Activated CD4-positive, alpha-beta T cell treated with anti-CD3 and anti-CD28 coated beads, Interleukin-2, amount 50 U/mL, for 1 hour (primary cell): ENCODE measurements around the gene NPC1.
"Not testable (repeated sequence)": the region's sequence is repeated elsewhere in the genome, so short reads cannot be mapped to it uniquely, and the experiment has no call there.

Experiments
- DNase-seq: peaks from one replicate; pipeline ENCODE4 v3.0.0-alpha.2; 2020

The NPC1 gene

DNA sequence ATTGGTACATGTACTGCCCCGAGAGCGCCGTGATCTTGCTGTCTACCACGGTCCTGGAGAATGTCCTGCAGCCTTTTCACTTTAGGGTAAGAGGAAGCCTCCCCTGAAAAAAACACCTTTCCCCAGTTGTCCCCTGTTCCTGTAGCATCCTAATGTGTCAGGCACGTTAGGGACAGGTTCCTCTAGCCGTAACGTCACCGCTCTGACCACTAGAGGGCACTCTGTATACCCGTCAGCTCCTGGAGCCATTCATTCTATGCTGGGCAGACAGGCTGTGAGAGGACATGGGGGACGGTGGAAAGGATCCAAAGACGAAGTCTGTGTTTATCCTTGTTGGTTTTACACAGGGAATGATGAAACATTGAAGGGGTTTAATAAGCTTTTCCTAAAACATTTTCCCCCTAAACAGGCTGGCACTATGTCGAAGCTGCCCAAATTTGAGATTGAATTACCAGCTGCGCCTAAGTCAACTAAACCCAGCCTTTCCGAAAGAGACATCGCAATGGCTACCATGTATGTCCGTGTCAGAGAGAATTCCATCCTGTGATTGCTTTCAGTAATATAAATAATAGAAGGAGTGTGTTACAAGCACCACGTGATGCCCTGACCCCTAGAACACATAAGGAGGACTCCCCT, 70.3 kb downstream of the NPC1 start:
- DNase-seq: peak; percentile 73

DNA sequence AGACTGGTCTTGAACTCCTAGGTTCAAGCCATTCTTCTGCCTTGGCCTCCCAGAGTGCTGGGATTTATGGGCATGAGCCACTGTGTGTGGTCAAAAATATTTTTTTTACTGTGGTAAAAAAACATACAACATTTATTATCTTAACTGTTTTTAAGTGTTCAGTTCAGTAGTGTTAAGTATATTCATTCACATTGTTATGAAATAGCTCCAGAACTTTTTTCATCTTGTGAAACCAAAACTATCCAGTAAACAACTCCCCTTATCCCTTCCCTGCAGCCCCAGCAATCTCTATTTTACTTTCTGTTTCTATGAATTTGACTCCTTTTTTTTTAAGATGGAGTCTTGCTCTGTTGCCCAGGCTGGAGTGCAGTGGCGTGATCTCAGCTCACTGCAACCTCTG, 73.7 kb downstream of the NPC1 start:
- DNase-seq: no peak

DNA sequence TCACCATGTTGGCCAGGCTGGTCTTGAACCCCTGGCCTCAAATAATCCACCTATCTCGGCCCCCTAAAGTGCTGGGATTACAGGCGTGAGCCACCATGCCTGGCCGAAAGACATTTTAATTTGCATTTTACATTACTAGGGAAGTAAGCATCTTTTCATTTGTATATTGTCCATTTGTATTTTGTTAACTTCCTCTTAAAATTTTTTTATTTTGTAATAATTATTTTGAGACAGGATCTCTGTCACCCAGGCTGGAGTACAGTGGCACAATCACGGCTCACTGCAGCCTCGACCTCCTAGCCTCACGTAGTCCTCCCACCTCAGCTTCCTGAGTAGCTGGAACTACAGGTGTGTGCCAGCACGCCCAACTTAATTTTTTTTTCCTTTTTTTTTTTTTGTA, 74.1 kb downstream of the NPC1 start:
- DNase-seq: not testable (repeated sequence)

DNA sequence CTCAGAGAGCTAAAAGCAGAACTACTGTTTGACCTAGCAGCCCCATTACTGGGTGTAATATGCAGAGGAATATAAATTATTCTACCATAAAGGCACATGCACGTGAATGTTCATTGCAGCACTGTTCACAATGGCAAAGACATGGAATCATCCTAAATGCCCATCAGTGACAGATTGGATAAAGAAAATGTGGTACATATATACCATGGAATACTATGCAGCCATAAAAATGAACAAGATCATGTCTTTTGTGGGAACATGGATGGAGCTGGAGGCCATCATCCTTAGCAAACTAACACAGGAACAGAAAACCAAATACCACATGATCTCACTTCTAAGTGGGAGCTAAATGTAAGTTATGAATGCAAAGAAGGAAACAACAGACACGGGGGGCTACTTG, 75.4 kb downstream of the NPC1 start:
- DNase-seq: not testable (repeated sequence)

DNA sequence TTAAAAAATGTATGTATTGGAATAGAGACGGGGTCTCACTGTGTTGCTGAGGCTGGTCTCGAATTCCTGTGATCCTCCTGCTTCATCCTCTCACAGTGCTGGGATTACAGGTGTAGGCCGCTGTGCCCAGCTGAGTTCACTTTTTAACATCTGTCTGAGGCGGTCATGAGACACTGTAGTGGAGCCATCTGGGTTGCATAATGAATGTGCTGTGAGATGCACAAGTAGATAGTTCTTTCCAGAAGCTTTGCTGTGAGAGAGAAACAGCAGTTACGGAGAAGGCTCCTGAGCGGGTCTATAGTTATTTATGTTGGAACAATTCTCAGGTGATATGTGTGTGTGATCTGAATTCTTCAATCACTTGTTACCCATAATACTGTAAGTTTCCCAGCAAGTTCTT, 79.9 kb downstream of the NPC1 start:
- no peak for DNase-seq

DNA sequence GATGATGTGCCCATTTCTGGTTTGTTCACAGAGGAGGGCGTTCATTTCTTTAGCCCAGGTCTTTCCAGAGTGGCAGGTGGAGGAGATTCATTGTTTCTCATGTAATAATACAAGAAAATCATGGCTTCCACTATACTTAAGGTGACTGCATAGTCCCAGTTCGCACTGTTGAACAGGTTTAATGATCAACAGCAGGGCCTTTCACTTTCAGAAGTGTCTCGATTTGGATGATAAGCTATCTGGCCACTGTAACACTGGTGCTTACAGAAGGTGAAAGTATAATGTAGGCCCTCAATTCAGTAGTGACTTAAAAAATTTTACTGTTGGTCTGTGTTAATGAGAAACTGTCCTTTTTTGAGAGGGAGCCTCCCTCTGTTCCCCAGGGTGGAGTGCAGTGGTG, 81.6 kb downstream of the NPC1 start:
- DNase-seq: no peak

DNA sequence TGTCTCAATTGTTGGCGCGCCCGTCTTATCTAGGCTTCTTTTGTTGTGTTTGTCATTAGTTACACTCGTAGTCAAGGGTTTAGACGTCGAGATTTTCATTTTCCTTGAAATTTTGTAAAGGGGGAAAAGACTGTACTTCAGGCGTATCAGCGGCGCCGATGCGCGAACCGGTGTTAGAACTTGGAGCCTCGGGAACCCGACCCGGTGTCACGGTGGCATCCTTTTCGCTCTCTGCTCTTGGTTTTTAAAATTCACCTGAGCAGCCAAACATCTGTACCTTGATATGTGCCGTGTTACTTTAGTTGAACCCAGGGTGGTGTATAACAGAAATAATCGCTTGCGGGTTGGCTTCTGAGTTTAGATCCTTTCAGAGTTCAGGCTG, 82.4 kb downstream of the NPC1 start:
- no peak for DNase-seq

DNA sequence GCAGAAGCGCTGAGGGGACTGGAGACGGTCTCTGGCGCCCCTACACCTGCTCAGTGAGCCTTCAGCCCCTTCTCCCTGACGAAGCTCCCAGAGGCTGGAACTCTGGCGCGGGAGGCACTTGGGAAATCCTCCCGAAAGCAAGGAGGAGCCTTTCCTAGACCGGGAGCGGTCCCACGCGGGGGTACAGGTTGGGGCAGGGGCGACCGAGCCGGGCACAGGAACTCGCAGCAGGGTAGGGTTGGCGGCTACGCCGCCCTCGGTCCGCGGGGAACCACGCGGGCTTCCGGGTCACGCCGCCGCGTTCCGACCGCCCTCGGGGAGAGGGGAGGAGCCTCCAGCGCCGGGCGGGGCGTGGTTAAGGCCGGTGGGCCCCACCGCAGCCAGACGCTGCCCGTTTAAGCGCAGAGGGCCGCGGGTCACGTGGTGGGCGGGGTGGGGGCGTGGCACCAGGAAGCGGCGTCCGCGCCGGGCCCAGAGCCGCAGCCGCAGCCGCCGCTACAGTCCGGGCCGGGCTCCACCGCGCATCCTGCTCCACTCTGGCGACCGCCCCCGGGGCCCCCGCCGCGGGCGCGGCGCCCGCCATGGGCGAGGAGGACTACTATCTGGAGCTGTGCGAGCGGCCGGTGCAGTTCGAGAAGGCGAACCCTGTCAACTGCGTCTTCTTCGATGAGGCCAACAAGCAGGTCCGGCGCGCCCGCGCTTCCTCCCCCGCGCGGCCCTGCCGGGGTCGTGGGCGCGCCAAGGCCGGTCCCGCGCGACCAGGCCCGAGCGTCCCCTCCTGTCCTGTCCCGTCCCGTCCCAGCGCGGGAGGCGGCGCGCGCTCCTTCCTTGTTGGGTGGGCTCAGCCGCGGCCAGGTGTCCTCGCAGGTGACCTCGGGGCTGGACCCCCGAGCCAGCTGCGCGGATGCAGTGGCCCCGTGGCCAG, 83.0 kb downstream of the NPC1 start, which contains the start of gene RMC1:
RMC1 (plus strand) TSS at position 474 of the 925 bp plus-strand sequence; CDS start at position 582, 108 bp downstream.
- peak; percentile 98 for DNase-seq

DNA sequence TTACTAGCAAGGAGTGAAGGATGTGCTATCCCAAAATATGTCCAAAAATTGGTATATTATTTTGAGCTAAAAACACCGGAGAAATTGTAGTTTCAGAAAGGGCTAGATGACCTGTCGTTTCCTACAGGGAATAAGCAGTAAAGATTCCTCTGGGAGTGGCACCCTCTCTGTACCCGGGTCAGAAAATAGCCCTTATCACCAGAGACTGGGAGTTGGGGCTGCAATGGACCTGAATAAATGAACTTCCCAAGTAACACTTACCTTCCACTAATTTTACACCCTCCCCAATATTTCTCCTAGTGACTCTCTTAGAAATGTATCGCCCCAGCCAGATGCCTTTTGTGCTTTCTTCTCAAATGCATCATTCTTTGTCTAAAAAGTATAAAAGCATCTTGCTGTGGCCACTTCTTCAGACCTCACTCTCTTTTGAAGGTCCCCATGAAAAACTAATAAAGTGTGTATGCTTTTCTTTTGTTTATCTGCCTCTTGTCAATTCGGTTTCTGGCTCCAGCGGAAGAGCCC, 83.7 kb downstream of the NPC1 start:
- DNase-seq: no peak

DNA sequence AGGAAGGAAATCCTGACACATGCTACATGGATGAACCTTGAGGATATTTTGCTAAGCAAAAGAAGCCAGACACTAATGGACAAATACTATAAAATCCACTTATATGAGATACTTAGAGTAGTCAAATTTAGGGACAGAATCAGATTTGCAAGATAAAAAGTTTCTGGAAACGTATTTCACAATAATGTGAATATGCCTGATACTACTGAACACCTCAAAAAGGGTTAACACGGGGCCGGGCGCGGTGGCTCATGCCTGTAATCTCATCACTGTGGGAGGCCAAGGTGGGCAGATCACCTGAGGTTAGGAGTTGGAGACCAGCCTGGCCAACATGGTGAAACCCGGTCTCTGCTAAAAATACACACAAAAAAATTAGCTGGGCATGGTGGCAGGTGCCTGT, 84.7 kb downstream of the NPC1 start:
- no peak for DNase-seq

DNA sequence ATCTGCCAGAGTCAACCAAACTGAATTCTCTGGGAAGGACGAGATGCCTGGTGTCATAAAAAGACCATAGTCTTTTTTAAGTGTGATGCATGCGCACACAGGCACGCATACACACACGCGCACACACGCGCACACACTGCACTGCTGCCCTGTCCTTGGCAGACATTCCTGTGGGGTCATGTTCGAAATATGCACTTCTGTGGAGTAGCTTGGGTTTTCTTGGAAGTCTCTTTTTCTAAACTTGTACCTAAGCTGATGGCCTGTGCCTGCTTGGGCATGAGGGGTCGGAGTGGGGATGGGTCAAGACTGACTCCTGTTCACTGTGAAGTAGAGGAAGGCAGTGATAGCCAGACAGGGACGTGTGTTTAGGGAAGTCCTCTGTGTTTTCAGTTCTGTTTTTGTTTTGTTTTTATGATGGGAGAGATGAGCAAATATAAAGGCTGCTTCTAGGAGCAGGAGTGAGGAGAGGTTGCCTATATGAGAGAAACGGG, 87.0 kb downstream of the NPC1 start:
- no peak for DNase-seq

DNA sequence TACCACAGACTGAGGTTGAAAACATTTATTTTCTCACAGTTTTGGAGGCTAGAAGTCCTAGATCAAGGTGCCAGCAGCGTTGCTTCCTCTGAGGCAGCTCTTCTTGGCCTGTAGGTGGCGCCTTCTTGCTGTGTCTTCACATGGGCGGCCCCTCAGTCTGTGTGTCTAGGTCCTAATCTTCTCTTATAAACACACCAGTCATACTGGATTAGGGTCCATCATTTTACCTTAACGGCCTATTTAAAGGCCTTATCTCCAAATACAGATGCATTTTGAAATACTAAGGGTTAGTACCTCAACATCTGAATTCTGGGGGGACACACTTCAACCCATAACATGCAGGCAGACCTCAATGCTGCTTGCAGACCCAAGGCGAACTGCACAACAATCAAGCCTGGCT, 87.4 kb downstream of the NPC1 start:
- DNase-seq: peak; percentile 64

DNA sequence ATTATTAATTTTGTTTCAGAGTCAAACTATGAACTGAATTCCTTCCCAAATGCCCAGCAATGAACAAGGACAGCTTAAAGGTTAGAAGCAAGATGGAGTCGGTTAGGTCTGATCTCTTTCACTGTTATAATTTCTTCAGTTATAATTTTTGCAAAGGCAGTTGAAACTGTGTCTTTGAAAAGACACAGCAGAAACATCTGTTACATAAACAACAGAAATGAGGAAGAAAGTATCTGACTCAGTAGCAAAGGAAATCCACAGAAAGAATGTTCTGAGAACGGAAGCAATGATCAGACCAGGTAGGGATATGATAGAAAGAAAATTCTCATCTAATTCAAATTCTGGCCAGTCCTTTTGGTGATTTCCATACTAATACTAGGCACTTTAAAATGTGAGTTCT, 88.2 kb downstream of the NPC1 start:
- DNase-seq: no peak

DNA sequence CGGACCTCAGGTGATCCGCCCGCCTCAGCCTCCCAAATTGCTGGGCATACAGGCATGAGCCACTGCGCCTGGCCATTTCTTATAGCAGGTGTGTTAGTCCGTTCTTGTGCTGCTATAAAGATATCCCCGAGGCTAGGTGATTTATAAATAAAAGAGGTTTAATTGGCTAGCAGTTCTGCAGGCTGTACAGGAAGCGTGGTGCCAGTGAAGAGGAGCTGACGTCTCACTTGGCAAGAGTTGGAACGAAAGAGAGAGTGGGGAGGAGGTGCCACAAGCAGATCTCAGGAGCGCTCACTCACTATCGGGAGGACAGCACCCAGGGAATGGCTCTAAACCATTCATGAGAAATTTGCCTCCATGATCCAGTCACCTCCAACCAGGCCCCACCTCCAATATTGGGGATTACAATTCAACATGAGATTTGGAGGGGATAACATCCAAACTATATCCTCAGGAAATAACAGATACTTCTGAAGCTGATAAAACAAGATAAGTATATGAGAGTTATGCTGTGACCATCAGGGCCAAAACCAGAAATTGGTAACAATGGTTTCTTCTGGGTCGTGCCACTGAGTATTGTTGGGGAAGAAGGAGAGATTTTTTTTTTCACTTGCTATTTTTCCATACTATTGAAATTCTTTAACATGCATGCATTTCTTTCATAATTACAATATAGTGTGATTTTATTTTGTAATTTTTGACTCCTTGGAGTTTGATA, 90.4 kb downstream of the NPC1 start:
- DNase-seq: no peak

DNA sequence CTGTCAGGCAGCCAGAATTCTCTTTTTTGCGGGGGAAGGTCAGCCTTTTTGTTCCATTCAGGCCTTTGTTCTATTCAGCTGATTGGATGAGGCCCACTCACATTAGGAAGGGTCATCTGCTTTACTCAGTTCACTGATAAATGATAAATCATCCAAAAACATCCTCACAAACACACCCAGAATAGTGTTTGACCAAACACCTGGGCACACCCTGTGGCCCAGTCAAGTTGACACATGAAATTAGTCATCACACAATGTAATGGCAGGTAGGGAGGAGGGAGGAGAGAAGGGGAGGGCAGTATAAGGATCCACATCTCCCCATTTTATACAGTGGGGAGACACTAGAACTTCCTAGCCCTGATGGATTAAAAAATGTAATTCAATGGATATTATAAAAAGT, 91.3 kb downstream of the NPC1 start:
- DNase-seq: no peak

DNA sequence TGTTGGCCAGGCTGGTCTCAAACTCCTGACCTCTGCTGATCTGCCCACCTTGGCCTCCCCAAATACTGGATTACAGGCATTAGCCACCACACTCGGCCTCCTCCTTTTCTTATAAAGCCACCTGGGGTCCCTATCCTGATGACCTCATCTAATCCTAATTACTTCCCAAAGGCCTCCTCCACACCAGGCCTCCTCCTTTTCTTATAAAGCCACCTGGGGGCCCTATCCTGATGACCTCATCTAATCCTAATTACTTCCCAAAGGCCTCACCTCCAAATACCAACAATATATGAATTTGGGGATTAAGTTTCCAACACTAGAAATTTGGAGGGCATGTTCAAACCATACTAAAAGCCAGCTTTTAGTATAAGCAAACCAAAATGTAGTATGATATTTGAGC, 92.7 kb downstream of the NPC1 start:
- no peak for DNase-seq

DNA sequence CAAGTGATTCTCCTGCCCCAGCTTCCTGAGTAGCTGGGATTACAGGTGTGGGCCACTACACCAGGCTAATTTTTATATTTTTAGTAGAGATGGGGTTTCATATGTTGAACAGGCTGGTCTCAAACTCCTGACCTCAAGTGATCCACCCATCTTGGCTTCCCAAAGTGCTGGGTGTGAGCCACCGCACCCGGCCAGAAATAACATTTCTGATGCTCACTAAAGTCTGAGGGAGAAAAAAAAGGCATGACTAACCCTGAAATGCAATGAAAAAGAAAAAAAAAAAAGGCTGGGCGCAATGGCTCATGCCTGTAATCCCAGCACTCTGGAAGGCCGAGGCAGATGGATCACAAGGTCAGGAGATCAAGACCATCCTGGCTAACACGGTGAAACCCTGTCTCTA, 96.7 kb downstream of the NPC1 start:
- DNase-seq: not testable (repeated sequence)

DNA sequence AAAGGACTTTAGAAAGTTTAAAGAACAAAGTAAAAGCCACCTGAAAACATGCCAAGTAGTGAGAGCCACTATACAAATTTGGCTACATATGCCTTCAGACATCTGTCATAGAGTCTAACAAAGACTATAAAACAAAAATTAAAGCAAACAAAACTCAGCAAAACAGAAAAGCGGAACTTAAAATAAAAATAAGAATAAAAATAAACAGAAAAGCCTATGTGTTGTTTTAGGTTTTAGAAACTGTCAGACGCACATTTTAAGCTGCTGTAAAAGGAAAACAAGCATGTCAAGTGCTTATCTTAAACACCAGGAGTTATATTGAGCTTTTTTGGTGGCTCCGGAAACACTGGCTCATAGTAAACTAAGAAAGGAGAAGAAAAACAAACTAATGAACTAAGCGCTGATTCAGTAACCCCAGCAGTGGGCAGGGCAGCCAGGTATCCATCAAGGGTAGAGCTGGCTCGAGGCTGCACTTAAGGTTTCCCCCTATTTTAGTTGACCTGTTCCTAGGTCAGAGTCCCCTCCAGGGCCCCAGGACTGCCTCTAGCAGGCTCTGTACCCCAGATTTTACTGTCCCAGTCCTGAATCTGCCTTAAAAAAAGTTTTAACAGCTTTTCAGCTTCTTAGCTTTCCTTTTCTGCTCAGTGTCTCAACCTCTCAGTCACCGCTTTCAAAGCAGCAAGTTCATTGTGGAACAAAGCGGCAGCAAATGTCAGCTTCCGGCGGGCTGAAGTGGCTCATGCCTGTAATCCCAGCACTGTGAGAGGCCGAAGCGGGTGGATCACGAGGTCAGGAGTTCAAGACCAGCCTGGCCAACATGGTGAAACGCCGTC, 98.4 kb downstream of the NPC1 start:
- peak; percentile 36 for DNase-seq

DNA sequence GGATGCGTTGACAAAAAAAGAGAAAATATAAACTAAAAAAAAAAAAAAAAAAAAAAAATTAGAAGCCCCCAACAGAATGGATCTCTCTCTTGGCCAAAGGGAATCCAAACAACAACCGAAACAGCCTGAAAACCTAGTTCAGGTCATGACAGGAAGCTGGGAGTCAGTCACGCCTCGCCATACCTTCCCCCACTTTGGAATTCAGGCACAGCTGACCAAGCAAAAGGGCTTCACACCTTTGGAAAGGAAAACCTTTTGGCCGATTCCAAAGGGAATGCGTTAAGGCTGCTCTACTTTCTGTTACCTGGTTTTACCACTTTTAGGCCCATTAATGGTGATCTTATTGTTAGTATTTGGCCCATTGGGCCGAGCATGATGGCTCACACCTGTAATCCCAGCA, 100.9 kb downstream of the NPC1 start:
- no peak for DNase-seq

DNA sequence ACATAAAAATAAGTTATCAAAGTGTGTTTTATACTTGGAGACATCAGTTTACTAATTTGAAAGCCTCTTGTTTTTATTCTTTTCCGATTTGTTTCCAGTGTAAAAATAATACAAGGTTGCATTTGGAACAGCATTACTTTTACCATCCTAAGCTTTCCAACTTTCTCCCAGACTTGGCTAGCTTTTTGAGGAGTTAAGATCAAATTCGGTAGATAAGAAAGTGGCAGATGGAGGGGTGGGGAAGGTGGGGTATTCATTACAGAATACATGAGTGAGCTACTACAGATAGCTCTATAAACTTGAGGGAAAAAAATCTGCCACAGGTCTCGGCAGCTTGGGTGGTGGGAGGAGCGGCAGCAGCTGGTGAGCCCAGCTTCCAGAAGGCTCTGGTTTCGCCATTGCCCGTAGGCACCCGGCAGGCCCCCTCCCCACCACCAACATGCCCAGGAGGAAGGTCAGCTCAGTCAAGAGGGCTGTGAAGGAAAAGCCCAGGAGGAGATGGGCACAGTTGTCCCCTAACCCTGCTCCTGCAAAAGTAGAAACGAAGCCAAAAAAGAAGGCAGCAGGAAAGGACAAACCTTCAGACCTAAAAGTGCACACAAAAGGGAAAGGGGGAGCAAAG, 101.6 kb downstream of the NPC1 start:
- DNase-seq: no peak
